H1 (cell line): Measurements from ENCODE around the gene ATP11C. TPM values are rescaled to one million over a fixed set of nuclear protein-coding genes. Genes with fewer than 3 reads are reported as not detected.

ENCODE experiments used
- CTCF ChIA-PET: fragments of 300-600 bp; sonication (Branson Sonifier 250); formaldehyde crosslinking; loops from one replicate; lab custom pipeline; 2021; ENCODE audit not compliant: partially characterized antibody; lab: Charles Lee
- POLR2A ChIA-PET: fragments of 300-600 bp; sonication (Branson Sonifier 250); formaldehyde crosslinking; loops from one replicate; lab custom pipeline; 2021; ENCODE audit warnings: inconsistent platforms; ENCODE audit not compliant: partially characterized antibody; lab: Charles Lee
- DNase-seq, 2 experiments: peaks; one replicate each; pipeline versions ENCODE4 v3.0.0 to v3.0.0-alpha.2; 2010 to 2022; ENCODE audit warnings: low spot score in 2 of 2, low read depth in 1 of 2, mixed read lengths in 1 of 2
- FAIRE-seq: peaks from 2 replicates; lab custom pipeline; 2011; peaks lifted over from hg19 to GRCh38; lab: Jason Lieb, UNC
- H2AFZ ChIP-seq: 2 replicates; pipeline ENCODE4 v1.8.1; 2012; ENCODE audit warnings: low read length, inconsistent platforms
- H2AK5ac ChIP-seq: 2 replicates; pipeline ENCODE4 v1.6.1; 2013; ENCODE audit warnings: low read depth, low read length
- H2BK120ac ChIP-seq: replicated peaks from 2 replicates; pipeline ENCODE3; 2013; ENCODE audit warnings: low read depth, low read length, inconsistent platforms
- H2BK12ac ChIP-seq: 2 replicates; pipeline ENCODE4 v1.6.1; 2013; ENCODE audit warnings: low read depth, low read length
- H2BK15ac ChIP-seq: 2 replicates; pipeline ENCODE4 v1.6.1; 2013; ENCODE audit warnings: low read length
- H2BK20ac ChIP-seq: 2 replicates; pipeline ENCODE4 v1.6.1; 2013; ENCODE audit warnings: low read length
- H2BK5ac ChIP-seq: 2 replicates; pipeline ENCODE4 v1.6.1; 2013; ENCODE audit warnings: low read depth, low read length
- H3K14ac ChIP-seq: 2 replicates; pipeline ENCODE4 v1.6.1; 2013; ENCODE audit warnings: inconsistent platforms; ENCODE audit not compliant: insufficient read length
- H3K18ac ChIP-seq: 2 replicates; pipeline ENCODE4 v1.6.1; 2013; ENCODE audit warnings: low read length; ENCODE audit errors: extremely low read depth
- H3K23ac ChIP-seq: 2 replicates; pipeline ENCODE4 v1.6.1; 2013; ENCODE audit warnings: inconsistent platforms; ENCODE audit not compliant: insufficient read length
- H3K23me2 ChIP-seq: 2 replicates; pipeline ENCODE4 v1.6.1; 2013; ENCODE audit warnings: low read depth, low read length
- H3K27ac ChIP-seq: 2 replicates; pipeline ENCODE4 v1.6.1; 2011; ENCODE audit warnings: low read depth, low read length, inconsistent platforms
- H3K27me3 ChIP-seq, 4 experiments: replicated peaks in 1 of 4; 1 replicate in 1 of 4; 2 replicates in 3 of 4; pipeline versions ENCODE4 v1.6.1 to v1.8.1; 2011 to 2013; ENCODE audit warnings: low read length in 3 of 4, mild to moderate bottlenecking in 3 of 4, inconsistent platforms in 2 of 4, mixed read lengths in 2 of 4, moderate library complexity in 1 of 4; ENCODE audit not compliant: control insufficient read depth in 3 of 4, insufficient read depth in 3 of 4; ENCODE audit errors: extremely low read depth in 1 of 4
- H3K36me3 ChIP-seq, 4 experiments: 2 replicates each; pipeline versions ENCODE4 v1.6.1 to v1.8.1; 2011 to 2013; ENCODE audit warnings: mild to moderate bottlenecking in 4 of 4, low read length in 3 of 4, moderate library complexity in 2 of 4, control low read depth in 1 of 4, inconsistent platforms in 1 of 4; ENCODE audit not compliant: insufficient read depth in 4 of 4, control insufficient read depth in 2 of 4
- H3K4ac ChIP-seq: replicated peaks from 2 replicates; pipeline ENCODE3; 2013; ENCODE audit warnings: low read length, low read depth, mixed read lengths, inconsistent platforms; ENCODE audit not compliant: insufficient read length
- H3K4me1 ChIP-seq, 4 experiments: replicated peaks in 1 of 4; 1 replicate in 1 of 4; 2 replicates in 3 of 4; pipeline versions ENCODE4 v1.6.1 to v1.8.1; 2011 to 2013; ENCODE audit warnings: low read length in 3 of 4, inconsistent platforms in 2 of 4, mixed read lengths in 1 of 4; ENCODE audit not compliant: insufficient read depth in 4 of 4, control insufficient read depth in 3 of 4
- H3K4me2 ChIP-seq, 2 experiments: 2 replicates each; pipeline versions ENCODE4 v1.6.1 to v1.8.1; 2011 to 2013; ENCODE audit warnings: low read depth in 2 of 2, low read length in 2 of 2, control low read depth in 1 of 2, inconsistent platforms in 1 of 2, mild to moderate bottlenecking in 1 of 2; ENCODE audit not compliant: insufficient read depth in 1 of 2
- H3K4me3 ChIP-seq, 4 experiments: fragments of 200-600, 300-600 bp in 1 of 4; sonication (generic), shearing (Covaris generic), sonication (Bioruptor Twin) in 1 of 4; 2 replicates each; pipeline versions ENCODE4 v1.5.1 to v1.8.1; 2011 to 2016; ENCODE audit warnings: low read length in 4 of 4, low read depth in 3 of 4, control low read depth in 2 of 4, inconsistent platforms in 2 of 4, mild to moderate bottlenecking in 2 of 4, mixed read lengths in 1 of 4, moderate library complexity in 1 of 4; ENCODE audit not compliant: insufficient read depth in 2 of 4; ENCODE audit errors: extremely low read depth in 1 of 4
- H3K56ac ChIP-seq: replicated peaks from 2 replicates; pipeline ENCODE3; 2013; ENCODE audit warnings: low read depth, mild to moderate bottlenecking, mixed read lengths, low read length, inconsistent platforms; ENCODE audit not compliant: insufficient read length
- H3K79me1 ChIP-seq: 2 replicates; pipeline ENCODE4 v1.6.1; 2013; ENCODE audit warnings: low read depth, low read length, control low read depth
- H3K79me2 ChIP-seq, 2 experiments: 2 replicates each; pipeline versions ENCODE4 v1.6.1 to v1.8.1; 2012 to 2013; ENCODE audit warnings: low read length in 2 of 2, mild to moderate bottlenecking in 2 of 2, inconsistent platforms in 1 of 2; ENCODE audit not compliant: insufficient read depth in 2 of 2, control insufficient read depth in 1 of 2
- H3K9ac ChIP-seq, 4 experiments: replicated peaks in 1 of 4; 1 replicate in 1 of 4; 2 replicates in 3 of 4; pipeline versions ENCODE4 v1.6.1 to v1.8.1; 2011 to 2013; ENCODE audit warnings: low read depth in 3 of 4, low read length in 3 of 4, control low read depth in 2 of 4, mild to moderate bottlenecking in 2 of 4, moderate library complexity in 2 of 4, inconsistent platforms in 1 of 4; ENCODE audit errors: extremely low read depth in 1 of 4
- H3K9me3 ChIP-seq, 2 experiments: 2 replicates each; pipeline versions ENCODE4 v1.6.1 to v1.8.1; 2012 to 2013; ENCODE audit warnings: mild to moderate bottlenecking in 2 of 2, moderate library complexity in 2 of 2, control low read depth in 1 of 2, inconsistent platforms in 1 of 2, low read depth in 1 of 2, low read length in 1 of 2, mixed read lengths in 1 of 2; ENCODE audit not compliant: insufficient read depth in 2 of 2
- H4K20me1 ChIP-seq, 2 experiments: replicated peaks in 1 of 2; 2 replicates each; pipeline versions ENCODE3 to v1.8.1; 2011 to 2013; ENCODE audit warnings: inconsistent platforms in 2 of 2, low read length in 2 of 2, mild to moderate bottlenecking in 1 of 2; ENCODE audit not compliant: insufficient read depth in 2 of 2, control insufficient read depth in 1 of 2
- H4K5ac ChIP-seq: 2 replicates; pipeline ENCODE4 v1.6.1; 2013; ENCODE audit warnings: low read length, low read depth, mixed read lengths, inconsistent platforms; ENCODE audit not compliant: insufficient read length
- H4K8ac ChIP-seq: 2 replicates; pipeline ENCODE4 v1.8.0; 2013; ENCODE audit warnings: mild to moderate bottlenecking, moderate library complexity, low read length, inconsistent platforms; ENCODE audit not compliant: insufficient read depth; ENCODE audit errors: extremely low read depth
- H4K91ac ChIP-seq: replicated peaks from 2 replicates; pipeline ENCODE3; 2013; ENCODE audit warnings: low read length, mixed read lengths, inconsistent platforms; ENCODE audit not compliant: insufficient read length
- BACH1 ChIP-seq: IDR thresholded peaks from 2 replicates; pipeline ENCODE4 v1.6.1; 2012; ENCODE audit warnings: low read length, improper control_type of control experiment
- BCL11A ChIP-seq, 2 experiments: IDR thresholded peaks; one replicate each; pipeline ENCODE4 v1.6.1; 2011; ENCODE audit warnings: low read depth in 2 of 2, low read length in 2 of 2, mild to moderate bottlenecking in 2 of 2
- CHD2 ChIP-seq: IDR thresholded peaks from 2 replicates; pipeline ENCODE4 v1.6.1; 2012; ENCODE audit warnings: low read length, improper control_type of control experiment
- NRF1 ChIP-seq: IDR thresholded peaks from 2 replicates; pipeline ENCODE4 v1.6.1; 2011; ENCODE audit warnings: mild to moderate bottlenecking, low read depth, low read length, improper control_type of control experiment
- RNF2 ChIP-seq: fragments of 200-900, 300-1000 bp; sonication (generic); IDR thresholded peaks from 2 replicates; pipeline ENCODE4 v1.7.1; 2016; ENCODE audit warnings: borderline replicate concordance, low read depth, mild to moderate bottlenecking, antibody characterized with exemption, low read length; ENCODE audit not compliant: poor library complexity, severe bottlenecking; ENCODE audit errors: missing control alignments
- TAF7 ChIP-seq: optimal IDR thresholded peaks from 2 replicates; pipeline ENCODE3; 2011; ENCODE audit warnings: low read depth, mild to moderate bottlenecking, inconsistent platforms, low read length, moderate library complexity, borderline replicate concordance
- TEAD4 ChIP-seq: IDR thresholded peaks from 2 replicates; pipeline ENCODE4 v1.6.1; 2012; ENCODE audit warnings: low read depth, low read length, inconsistent platforms, mixed read lengths
- WGBS, 2 experiments: shearing (Covaris generic) in 1 of 2; methylation state at CpG; one replicate each; pipeline versions ENCODE4 v1.1.6 to v1.1.7; 2013 to 2015; ENCODE audit warnings: low lambda C conversion rate in 2 of 2, mixed read lengths in 2 of 2, inconsistent platforms in 1 of 2, low coverage in 1 of 2, missing lambda C conversion rate in 1 of 2; ENCODE audit not compliant: insufficient replicate concordance in 2 of 2, insufficient coverage in 1 of 2, insufficient read length in 1 of 2; ENCODE audit errors: extremely low coverage in 1 of 2, missing lambda C conversion rate in 1 of 2; 5-methylcytosine and 5-hydroxymethylcytosine counted together
- polyA plus RNA-seq, 7 experiments: library from polyadenylated mRNA; depleted of rRNA in 3 of 7; stranded (reverse) in 5 of 7; unstranded in 2 of 7; fragments of >200 nt in 5 of 7; fragments of 200-250 nt in 2 of 7; gene quantifications; 1 replicate in 5 of 7; 2 replicates in 1 of 7; 4 replicates in 1 of 7; pipeline versions ENCODE4 v1.2.1 to v1.2.3, GENCODE V29; 2011 to 2013; ENCODE audit warnings: missing spikeins in 2 of 7, mixed read lengths in 2 of 7
- total RNA-seq: library from RNA; stranded (reverse); fragmentation: NEBNext Ultra II Directional; extraction: Animal tissue kit (Norgen Biotek cat#: 25700); gene quantifications from 2 replicates; pipeline ENCODE4 v1.2.1, GENCODE V29; 2021
- TF ChIP-seq, protein P1 (sequence below): IDR thresholded peaks from 2 replicates; pipeline ENCODE4 v1.6.1; 2011; ENCODE audit warnings: low read length, improper control_type of control experiment
- TF ChIP-seq, protein P2 (sequence below): IDR thresholded peaks from 2 replicates; pipeline ENCODE4 v1.6.1; 2012; ENCODE audit warnings: low read length, inconsistent platforms
- TF ChIP-seq, protein P3 (sequence below): IDR thresholded peaks from 2 replicates; pipeline ENCODE4 v1.6.1; 2012; ENCODE audit warnings: inconsistent platforms

Gene ATP11C
- total and polyA plus RNA-seq, 2 of the 8 experiments (the other 6 are each of a cell fraction or from before 2014, with no cell fraction given): 14.7 to 52.1 TPM

DNA sequence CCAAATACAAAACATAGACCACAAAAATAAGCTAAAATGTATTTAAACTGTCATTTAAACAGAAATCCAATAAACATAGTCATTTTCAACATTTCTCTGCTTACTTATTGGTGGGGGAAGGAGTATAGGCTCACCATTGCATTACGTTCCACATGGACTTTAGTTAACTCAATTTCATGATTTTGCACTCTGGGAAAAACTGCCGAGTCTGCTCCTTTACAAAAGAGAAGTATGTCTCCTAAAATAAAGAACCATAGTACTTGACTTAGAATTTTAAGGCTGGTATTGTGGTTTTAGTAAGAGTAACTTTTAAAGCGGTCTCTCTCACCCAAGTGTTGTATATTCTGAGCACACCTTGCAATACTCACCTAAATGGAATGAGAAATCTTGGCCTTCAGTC, 149.8 kb downstream of the ATP11C start:
- ChIA-PET POLR2A (no interaction called here), CTCF (interaction anchor here (1.0 to 1.1 kb wide), 2 partner anchors 164 to 184 kb away, joined by 3 to 4 read pairs; no protein-coding TSS in a partner anchor)
- no peaks in the 10 kb centered on the region for H3K79me2 ChIP-seq
- H3K9ac ChIP-seq: no peak overlapping the region
- H3K36me3 ChIP-seq: peaks cover 3 to 17% (median 10%) of the 10 kb centered on the region in 4 experiments; a peak in 6 of 8 replicates
- H2BK15ac ChIP-seq: no peak overlapping the region
- no peak overlapping the region for H3K27ac ChIP-seq
- H3K23me2 ChIP-seq: no peaks in the 10 kb centered on the region
- H4K5ac ChIP-seq: no peak overlapping the region
- no peak for FAIRE-seq
- H4K91ac ChIP-seq: no peak overlapping the region
- H4K8ac ChIP-seq: no peak overlapping the region
- no peak overlapping the region for H3K4me3 ChIP-seq
- no peaks in the 10 kb centered on the region for H4K20me1 ChIP-seq
- no peak overlapping the region for H3K4me2 ChIP-seq
- H3K4me1 ChIP-seq: no peaks in the 10 kb centered on the region
- no peak overlapping the region for H3K14ac ChIP-seq
- no peak overlapping the region for H2BK120ac ChIP-seq
- H2BK5ac ChIP-seq: no peak overlapping the region
- TF ChIP-seq CHD2 (no peak), TEAD4 (no peak), NRF1 (no peak), BACH1 (no peak), RNF2 (no peak), BCL11A (IDR thresholded peaks at IDR 0.05; ENCODE audit: low read depth in 2 of 2, low read length in 2 of 2) (no peak), TAF7 (no peak)
- TF ChIP-seq, protein P1, sequence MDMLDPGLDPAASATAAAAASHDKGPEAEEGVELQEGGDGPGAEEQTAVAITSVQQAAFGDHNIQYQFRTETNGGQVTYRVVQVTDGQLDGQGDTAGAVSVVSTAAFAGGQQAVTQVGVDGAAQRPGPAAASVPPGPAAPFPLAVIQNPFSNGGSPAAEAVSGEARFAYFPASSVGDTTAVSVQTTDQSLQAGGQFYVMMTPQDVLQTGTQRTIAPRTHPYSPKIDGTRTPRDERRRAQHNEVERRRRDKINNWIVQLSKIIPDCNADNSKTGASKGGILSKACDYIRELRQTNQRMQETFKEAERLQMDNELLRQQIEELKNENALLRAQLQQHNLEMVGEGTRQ: no peak
- TF ChIP-seq, protein P2, sequence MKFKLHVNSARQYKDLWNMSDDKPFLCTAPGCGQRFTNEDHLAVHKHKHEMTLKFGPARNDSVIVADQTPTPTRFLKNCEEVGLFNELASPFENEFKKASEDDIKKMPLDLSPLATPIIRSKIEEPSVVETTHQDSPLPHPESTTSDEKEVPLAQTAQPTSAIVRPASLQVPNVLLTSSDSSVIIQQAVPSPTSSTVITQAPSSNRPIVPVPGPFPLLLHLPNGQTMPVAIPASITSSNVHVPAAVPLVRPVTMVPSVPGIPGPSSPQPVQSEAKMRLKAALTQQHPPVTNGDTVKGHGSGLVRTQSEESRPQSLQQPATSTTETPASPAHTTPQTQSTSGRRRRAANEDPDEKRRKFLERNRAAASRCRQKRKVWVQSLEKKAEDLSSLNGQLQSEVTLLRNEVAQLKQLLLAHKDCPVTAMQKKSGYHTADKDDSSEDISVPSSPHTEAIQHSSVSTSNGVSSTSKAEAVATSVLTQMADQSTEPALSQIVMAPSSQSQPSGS: no peak
- TF ChIP-seq, protein P3, sequence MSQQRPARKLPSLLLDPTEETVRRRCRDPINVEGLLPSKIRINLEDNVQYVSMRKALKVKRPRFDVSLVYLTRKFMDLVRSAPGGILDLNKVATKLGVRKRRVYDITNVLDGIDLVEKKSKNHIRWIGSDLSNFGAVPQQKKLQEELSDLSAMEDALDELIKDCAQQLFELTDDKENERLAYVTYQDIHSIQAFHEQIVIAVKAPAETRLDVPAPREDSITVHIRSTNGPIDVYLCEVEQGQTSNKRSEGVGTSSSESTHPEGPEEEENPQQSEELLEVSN: no peak
- TF ChIP-seq, all 59 proteins: peak for 0
- H3K4ac ChIP-seq: no peak overlapping the region
- H3K9me3 ChIP-seq: no peaks in the 10 kb centered on the region
- H3K23ac ChIP-seq: no peak overlapping the region
- H2AFZ ChIP-seq: no peak overlapping the region
- H3K56ac ChIP-seq: no peak overlapping the region
- no peak overlapping the region for H2BK20ac ChIP-seq
- no peak overlapping the region for H3K18ac ChIP-seq
- no peak overlapping the region for H2AK5ac ChIP-seq
- no peaks in the 10 kb centered on the region for H3K79me1 ChIP-seq
- no peak for DNase-seq
- 100% methylated on average over 3 of the region's 3 CpGs; no CpG with 5 or more reads in 1 of the 2 experiments for WGBS, 2 experiments
- H2BK12ac ChIP-seq: no peak overlapping the region
- no peaks in the 10 kb centered on the region for H3K27me3 ChIP-seq
